Measurements from ENCODE around the gene CD53. TPM values are rescaled to one million over a fixed set of nuclear protein-coding genes. Genes with fewer than 3 reads are reported as not detected.

The CD53 gene
- total RNA-seq, 1 donor from 2014 or later: not detected

DNA sequence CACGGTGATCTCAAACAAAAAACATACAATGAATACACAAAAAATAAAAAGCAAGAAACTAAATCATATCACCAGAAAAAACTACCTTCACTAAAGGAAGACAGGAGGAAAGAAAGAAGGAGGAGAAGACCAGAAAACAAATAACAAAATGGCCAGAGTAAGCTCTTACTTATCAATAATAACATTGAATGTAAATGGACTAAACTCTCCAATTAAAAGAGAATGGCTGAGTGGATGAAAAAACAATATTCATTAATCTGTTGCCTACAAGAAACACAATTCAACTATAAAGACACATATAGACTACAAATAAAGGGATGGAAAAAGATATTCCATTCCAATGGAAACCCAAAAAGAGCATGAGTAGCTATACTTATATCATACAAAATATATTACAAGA, 63.6 kb downstream of the CD53 start:
- DNase-seq (ENCODE audit: extremely low spot score, unreplicated experiment): no peak
- H3K36me3 Mint-ChIP-seq: no peaks in the 10 kb centered on the region
- no peaks in the 10 kb centered on the region for H3K4me1 Mint-ChIP-seq (ENCODE audit: unreplicated experiment)
- no peaks in the 10 kb centered on the region for H3K27me3 Mint-ChIP-seq
- no peaks in the 10 kb centered on the region for H3K9me3 Mint-ChIP-seq
- TF ChIP-seq, protein P1, sequence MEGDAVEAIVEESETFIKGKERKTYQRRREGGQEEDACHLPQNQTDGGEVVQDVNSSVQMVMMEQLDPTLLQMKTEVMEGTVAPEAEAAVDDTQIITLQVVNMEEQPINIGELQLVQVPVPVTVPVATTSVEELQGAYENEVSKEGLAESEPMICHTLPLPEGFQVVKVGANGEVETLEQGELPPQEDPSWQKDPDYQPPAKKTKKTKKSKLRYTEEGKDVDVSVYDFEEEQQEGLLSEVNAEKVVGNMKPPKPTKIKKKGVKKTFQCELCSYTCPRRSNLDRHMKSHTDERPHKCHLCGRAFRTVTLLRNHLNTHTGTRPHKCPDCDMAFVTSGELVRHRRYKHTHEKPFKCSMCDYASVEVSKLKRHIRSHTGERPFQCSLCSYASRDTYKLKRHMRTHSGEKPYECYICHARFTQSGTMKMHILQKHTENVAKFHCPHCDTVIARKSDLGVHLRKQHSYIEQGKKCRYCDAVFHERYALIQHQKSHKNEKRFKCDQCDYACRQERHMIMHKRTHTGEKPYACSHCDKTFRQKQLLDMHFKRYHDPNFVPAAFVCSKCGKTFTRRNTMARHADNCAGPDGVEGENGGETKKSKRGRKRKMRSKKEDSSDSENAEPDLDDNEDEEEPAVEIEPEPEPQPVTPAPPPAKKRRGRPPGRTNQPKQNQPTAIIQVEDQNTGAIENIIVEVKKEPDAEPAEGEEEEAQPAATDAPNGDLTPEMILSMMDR (conservative IDR thresholded peaks at IDR 0.05): no peak
- H3K27ac Mint-ChIP-seq: no peak overlapping the region
- no peak overlapping the region for H3K4me3 Mint-ChIP-seq

DNA sequence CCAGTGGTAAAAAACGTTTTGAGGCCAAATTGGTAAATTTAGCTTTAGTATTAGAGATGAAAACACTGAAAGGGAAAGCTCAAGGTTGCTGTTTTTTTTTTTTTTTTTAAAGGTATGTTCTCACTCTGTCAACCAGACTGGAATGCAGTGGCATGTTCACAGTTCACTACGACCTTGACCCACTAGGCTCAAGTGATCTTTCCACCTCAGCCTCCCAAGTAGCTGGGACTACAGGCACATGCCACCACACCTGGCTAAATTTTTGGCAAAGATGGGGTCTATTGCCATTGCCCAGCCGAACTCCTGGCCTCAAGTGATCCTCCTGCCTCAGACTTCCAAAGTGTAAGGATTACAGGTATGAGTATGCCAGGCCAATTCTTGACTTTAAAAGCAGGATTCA, 71.9 kb downstream of the CD53 start:
- H3K4me1 Mint-ChIP-seq (ENCODE audit: unreplicated experiment): no peaks in the 10 kb centered on the region
- H3K36me3 Mint-ChIP-seq: peaks cover 21% of the 10 kb centered on the region
- no peaks in the 10 kb centered on the region for H3K27me3 Mint-ChIP-seq
- H3K9me3 Mint-ChIP-seq: no peaks in the 10 kb centered on the region
- TF ChIP-seq, protein P1 (conservative IDR thresholded peaks at IDR 0.05): no peak
- no peak overlapping the region for H3K27ac Mint-ChIP-seq
- DNase-seq (ENCODE audit: extremely low spot score, unreplicated experiment): no peak
- no peak overlapping the region for H3K4me3 Mint-ChIP-seq

DNA sequence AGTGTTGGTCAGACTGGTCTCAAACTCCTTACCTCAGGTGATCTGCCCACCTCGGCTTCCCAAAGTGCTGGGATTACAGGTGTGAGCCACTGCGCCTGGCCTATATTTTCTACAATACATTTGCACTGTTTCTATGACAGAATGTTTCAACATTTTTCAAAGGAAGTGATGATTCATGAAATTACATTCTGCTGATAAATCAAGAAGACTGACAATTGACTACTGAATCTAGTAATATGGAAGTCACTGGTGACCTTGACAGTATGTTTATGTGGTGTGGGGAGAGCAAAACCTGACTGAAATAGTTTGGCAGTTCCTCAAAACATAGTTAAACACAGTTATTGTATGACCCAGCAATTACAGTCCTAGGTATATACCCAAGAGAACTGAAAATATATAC, 72.7 kb downstream of the CD53 start:
- Mint-ChIP-seq H3K4me3 (no peak overlapping the region), H3K36me3 (peaks cover 29% of the 10 kb centered on the region), H3K27me3 (no peaks in the 10 kb centered on the region), H3K27ac (no peak overlapping the region), H3K4me1 (ENCODE audit: unreplicated experiment) (no peaks in the 10 kb centered on the region), H3K9me3 (peaks cover 4% of the 10 kb centered on the region)
- TF ChIP-seq, protein P1 (conservative IDR thresholded peaks at IDR 0.05): no peak
- DNase-seq (ENCODE audit: extremely low spot score, unreplicated experiment): no peak

DNA sequence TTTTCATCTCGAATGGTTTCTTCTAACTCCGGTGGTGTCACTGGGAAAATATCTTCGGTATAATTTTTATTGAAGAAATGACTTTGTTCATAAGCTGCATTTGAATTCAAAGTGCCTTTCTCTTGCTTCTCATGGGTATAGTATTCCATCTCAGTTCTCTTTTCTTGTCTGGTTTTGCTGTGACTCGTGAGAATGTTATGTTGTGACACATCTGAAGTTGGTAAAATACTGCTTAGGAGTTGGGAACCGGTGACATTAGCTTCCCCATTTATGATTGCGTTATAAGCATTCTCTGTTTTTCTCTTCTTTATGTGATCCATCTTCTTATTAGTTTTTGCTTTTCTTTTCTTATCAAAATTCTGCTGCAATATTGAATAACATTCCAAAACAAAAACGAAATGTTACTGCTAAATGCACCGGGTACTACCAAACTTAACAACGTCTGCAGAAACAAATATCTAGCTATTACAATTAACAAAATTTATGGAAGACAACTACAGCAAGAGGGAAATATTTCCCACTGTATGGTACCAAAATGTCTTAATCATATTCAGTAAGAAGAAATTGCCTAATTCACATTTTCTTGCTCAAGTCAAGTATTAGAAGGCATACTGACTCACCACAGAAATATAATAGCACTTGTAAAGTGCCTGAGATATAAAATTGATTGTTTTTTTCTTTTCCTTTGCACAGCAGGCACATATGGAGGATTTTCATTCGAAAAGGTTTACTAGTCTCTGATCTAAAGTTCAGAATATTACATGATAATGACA, 75.3 kb downstream of the CD53 start:
- TF ChIP-seq, protein P1 (conservative IDR thresholded peaks at IDR 0.05): no peak
- H3K27me3 Mint-ChIP-seq: no peaks in the 10 kb centered on the region
- H3K27ac Mint-ChIP-seq: no peak overlapping the region
- no peak overlapping the region for H3K4me3 Mint-ChIP-seq
- DNase-seq (ENCODE audit: extremely low spot score, unreplicated experiment): no peak
- H3K9me3 Mint-ChIP-seq: peaks cover 4% of the 10 kb centered on the region
- no peaks in the 10 kb centered on the region for H3K4me1 Mint-ChIP-seq (ENCODE audit: unreplicated experiment)
- peaks cover 38% of the 10 kb centered on the region for H3K36me3 Mint-ChIP-seq

Other genes starting within 250 kb of the CD53 start
- gene KCNA3, start 198.2 kb upstream of the CD53 start, total RNA-seq (ENCODE audit: low replicate concordance): 0.94 and 1.9 TPM in 2 replicates
- gene LRIF1, start 90.8 kb downstream of the CD53 start, total RNA-seq (ENCODE audit: low replicate concordance): 10.1 and 15.7 TPM in 2 replicates

All from type B pancreatic cell (in vitro differentiated cells).